Measurements from ENCODE around the gene MALT1. TPM values are rescaled to one million over a fixed set of nuclear protein-coding genes. Genes with fewer than 3 reads are reported as not detected.

Gene MALT1
- total RNA-seq, 2 donors from 2014 or later, result 19.8 to 22.9 TPM

DNA sequence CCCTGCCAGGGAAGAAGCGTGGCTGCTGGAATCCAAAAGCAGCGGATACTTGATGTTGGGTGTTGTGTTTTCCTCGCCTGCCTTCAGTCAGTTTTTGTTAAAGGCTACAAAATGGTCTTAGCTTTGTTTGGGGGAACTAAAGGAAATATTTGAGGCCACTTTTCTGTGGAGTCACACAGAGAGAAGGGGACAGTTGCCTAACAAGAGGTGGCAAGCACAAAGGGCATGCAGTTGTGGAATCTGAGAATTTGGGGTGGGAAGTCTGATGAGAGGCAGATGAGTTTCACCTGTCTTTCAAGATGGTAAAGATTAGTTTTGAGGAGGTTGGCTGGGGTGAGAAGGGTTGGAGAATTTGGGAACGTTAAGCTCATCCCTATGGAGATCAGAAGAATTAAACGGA lies 2.9 kb downstream of the MALT1 start:
- intact Hi-C loops (cut with DNase I, micrococcal nuclease), result no loop called here
- ATAC-seq, result no peak
- DNase-seq, result no peak

DNA sequence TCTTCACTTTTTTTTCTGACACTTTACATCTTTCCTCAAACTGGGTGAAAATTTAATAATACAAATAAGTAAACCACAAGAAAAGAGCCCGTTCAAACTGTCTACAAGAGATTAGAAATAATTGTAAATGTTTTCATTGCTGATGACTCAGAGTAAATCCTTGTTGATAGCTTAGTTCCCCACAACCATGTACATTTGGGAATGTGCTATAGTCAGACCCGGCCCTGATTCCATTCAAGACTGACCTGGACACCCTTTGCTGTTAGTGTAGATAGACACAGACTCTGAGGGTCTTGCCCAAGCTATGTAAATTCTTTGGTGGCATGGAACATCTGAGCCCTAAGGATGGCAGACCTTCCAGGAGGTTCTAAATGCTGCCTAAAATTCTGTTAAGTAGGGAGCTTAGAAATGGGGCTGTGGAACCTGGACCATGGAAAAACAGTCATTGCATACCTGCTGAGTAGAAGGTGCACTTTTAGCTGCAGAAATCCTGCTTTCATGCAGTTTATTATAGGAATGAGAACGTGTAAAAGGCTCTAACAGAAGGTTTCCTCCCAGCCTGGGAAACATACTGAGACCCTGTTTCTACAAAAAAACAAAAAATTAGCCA lies 3.7 kb downstream of the MALT1 start:
- DNase-seq, result no peak
- no peak for ATAC-seq
- intact Hi-C loops (cut with DNase I, micrococcal nuclease), result no loop called here

DNA sequence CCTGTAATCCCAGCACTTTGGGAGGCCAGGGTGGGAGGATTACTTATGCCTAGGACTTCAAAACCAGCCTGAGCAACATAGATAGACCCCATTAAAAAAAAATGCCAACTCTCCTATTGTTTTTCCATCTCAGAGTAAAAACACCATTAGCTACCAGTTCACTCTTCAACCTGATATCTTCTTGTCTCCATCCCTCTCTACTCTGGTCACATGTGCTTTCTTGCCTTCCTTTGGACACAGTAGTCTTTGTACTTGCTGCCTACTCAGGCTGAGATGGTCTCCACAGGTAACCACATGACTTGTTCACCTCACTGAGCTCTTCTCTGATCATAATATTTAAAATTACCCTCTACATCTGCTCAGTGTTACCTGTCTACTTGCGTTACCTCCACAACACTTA lies 5.0 kb downstream of the MALT1 start:
- intact Hi-C loops (cut with DNase I, micrococcal nuclease), result no loop called here

DNA sequence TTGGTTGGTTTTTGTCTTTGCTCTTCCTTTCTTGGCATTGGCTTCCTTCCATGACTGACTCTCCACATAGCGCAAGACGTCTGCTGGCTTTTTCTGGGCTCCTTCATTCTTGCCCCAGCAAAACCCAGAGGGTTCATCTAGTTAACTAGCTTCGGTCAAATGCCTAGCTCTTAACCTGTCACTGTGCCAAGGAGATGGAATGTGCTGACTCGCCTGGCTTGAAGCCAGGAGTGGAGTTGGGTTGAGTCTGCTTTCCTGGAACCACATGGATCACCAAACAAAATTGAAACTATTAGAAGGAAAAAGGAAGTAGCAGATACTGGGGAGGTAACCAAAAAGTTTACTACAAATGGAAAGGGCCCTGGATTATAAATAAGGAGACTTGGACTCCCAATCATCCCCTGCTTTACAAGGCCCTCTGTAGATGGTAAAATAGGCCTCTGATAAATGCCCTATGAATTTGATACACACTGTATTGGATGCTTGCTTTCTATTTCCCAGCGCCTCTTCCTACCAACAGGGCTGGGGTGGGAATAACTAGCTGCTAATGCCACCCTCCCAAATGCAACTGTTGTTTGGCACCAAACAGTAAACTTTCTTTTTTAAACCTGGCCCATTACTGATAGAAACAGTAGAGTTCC lies 11.3 kb downstream of the MALT1 start:
- ATAC-seq (peak; percentile 66), DNase-seq (peak; percentile 48 to 52)
- intact Hi-C loops (cut with DNase I, micrococcal nuclease), result no loop called here

More for the DNA sequence above, 5.0 kb downstream of the MALT1 start:
- ATAC-seq (no peak), DNase-seq (no peak)

DNA sequence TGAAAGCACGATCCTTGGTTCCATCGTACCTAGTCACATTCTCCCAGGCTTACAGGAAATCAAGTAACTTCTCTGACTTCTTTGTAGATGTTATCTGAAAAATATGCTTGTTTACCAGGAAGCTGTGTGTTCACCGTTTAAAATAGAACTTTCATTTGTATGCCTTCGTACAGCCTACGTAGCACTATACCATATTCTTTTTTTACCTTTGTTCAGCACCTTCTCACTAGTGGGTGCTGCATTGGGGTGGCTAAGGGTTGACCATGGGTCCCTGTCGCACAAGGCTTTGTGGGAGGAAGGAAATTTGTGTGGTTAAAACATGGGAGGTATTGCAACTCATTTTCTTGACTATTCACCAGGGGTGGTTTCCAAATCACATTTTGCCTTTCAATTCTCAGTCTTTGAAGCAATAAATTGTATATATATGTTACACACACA lies 16.6 kb downstream of the MALT1 start:
- DNase-seq, result no peak
- no peak for ATAC-seq

DNA sequence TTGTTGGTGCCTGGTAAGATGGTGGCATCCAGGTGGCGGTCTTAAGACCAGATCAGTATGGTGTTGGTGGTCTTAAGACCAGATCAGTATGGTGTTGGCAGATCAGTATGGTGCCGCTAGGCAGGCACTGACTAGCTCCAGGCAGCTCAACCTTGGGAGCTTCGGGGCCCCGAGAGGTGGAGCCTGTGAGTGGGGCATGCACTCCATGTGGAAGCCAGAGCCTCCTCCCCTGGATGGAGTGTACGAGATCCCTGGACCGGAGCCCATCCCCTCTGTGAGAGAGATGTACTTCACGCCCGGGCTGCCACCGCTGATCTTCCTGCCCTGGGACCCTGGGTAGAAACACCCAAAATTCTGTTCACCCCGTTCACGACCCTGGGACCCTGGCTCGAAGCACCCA lies 19.0 kb downstream of the MALT1 start:
- ATAC-seq (no peak), DNase-seq (no peak)
- intact Hi-C loops (cut with DNase I, micrococcal nuclease), result no loop called here

More for the DNA sequence above, 16.6 kb downstream of the MALT1 start:
- intact Hi-C loops (cut with DNase I, micrococcal nuclease), result no loop called here

DNA sequence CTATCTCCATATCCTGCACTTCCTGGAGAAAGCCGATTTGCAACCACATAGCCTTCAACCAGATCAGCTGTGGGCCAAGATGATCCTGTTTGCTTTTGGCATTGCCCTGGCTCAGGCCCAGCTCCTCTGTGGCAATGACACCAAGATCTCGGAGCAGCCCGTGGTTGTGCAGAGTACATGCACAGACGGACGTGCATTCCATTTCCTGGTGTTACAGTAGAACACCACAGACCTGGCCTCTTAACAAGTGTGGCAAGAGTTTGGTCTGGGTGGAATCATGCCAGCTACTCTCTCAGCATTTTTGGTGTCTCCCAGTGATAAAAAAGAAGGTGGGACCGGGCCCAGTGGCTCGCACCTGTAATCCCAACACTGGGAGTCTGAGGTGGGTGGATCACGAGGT lies 20.0 kb downstream of the MALT1 start:
- ATAC-seq, result no peak

DNA sequence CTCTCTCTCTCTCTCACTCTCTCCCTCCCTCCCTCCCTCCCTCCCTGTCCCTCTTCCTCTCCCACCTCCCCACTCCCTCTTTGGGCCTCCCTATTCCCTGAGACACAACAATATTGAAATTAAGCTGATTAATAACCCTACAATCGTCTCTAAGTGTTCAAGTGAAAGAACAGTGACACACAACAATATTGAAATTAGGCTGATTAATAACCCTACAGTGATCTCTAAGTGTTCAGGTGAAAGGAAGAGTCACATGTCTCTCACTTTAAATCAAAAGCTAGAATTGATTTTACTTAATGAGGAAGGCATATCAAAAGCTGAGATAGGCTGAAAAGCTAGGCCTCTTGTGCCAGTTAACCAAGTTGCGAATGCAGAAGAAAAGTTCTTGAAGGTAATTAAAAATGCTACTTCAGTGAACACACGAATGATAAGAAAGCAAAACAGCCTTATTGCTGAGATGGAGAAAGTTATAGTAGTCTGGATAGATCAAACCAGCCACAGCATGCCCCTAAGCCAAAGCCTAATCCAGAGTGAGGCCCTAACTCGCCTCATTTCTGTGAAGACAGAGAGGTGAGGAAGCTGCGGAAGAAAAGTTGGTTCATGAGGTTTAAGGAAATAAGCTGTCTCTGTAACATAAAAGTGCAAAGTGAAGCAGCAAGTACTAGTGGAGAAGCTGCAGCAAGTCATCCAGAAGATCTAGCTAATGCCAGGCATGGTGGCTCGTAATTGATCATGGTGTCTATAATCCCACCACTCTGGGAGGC lies 21.3 kb downstream of the MALT1 start:
- no peak for ATAC-seq
- intact Hi-C loops (cut with DNase I, micrococcal nuclease), result no loop called here
- DNase-seq, result no peak

More for the DNA sequence above, 20.0 kb downstream of the MALT1 start:
- intact Hi-C loops (cut with DNase I, micrococcal nuclease), result no loop called here
- no peak for DNase-seq

DNA sequence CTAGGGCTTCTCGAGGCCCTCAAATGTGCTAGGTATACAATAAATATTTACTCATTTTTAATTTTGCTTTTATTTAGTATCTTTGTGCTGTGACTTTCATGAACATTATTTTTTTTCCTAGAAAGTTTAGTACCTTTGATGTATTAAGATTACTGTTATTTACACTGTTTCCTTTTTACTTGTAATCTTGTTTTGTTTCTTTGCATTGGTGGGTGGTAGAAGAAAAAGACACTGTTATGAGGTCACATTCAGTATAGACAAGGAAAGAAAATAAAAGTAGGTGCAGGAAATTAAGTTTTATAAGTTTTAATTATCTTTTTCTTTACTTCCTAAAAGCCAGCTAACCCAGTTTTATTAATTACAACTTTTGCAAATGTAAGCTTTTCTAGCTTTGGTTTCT lies 23.0 kb downstream of the MALT1 start:
- intact Hi-C loops (cut with DNase I, micrococcal nuclease), result no loop called here
- no peak for ATAC-seq
- no peak for DNase-seq

DNA sequence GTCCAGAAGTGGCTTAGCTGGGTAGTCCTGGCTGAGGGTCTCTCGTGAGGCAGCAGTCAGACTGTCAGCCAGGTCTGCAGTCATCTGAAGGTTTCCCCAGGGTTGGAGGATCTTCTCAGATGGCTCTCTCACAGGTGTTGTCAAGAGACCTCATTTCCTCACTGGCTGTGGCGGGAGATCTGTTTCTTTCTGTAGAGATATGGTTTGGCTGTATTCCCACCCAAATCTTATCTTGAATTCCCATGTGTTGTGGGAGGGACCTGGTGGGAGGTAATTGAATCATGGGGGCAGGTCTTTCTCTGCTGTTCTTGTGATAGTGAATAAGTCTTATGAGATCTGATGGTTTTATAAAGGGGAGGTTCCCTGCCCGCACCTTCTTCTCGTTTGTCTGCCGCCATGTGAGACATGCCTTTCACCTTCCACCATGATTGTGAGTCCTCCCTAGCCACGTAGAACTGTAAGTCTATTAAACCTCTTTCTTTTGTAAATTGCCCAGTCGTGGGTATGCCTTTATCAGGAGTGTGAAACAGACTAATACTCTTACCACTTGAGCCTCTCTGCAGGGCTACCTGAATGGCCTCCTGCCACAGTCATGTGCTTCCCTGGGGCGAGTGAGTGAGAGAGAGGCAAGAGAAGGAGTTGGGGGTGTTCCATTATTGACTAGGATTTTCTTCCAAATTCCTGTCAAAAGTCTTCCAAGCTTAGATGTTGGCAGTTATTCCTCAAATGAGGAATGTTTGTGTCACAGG lies 23.6 kb downstream of the MALT1 start:
- intact Hi-C loops (cut with DNase I, micrococcal nuclease), result no loop called here
- DNase-seq (no peak), ATAC-seq (no peak)

DNA sequence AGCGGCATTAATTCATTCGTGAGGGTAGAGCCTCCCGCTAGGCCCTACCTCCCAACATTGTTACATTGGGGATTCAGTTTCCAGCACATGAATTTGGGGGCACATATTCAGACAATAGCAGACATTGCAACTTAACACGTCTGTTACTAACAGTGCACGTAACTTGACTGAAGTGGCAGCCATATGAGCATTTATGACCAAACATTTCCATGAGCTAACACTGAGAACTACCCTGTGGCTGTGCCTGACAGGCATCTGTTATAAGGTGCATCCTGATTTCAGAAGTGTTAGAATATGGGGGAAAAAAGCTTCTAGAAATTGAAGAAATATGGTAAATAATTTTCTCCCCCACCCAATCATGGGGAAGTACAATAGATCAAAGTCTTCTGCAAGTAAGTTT lies 24.5 kb downstream of the MALT1 start:
- intact Hi-C loops (cut with DNase I, micrococcal nuclease), result no loop called here
- DNase-seq (no peak), ATAC-seq (no peak)

DNA sequence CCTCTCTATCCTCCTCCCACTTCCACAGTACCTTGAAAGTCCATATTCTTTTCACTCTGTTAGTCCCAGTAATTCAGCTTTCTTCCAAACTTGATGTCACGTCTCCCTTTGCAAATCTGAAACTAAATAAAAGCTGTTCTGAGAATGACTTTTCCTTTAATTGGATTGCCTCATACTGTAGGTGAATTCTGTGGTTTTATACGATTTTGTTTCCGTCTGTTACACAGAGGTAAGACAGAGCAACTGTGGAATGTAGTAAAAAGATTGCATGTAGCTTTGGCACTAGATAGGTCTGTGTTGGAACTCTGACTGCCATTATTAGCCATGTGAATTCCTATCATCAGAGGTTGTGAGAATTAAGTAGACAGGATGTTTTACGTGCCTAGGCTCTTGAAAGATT lies 25.9 kb downstream of the MALT1 start:
- intact Hi-C loops (cut with DNase I, micrococcal nuclease), result no loop called here
- ATAC-seq (no peak), DNase-seq (no peak)

DNA sequence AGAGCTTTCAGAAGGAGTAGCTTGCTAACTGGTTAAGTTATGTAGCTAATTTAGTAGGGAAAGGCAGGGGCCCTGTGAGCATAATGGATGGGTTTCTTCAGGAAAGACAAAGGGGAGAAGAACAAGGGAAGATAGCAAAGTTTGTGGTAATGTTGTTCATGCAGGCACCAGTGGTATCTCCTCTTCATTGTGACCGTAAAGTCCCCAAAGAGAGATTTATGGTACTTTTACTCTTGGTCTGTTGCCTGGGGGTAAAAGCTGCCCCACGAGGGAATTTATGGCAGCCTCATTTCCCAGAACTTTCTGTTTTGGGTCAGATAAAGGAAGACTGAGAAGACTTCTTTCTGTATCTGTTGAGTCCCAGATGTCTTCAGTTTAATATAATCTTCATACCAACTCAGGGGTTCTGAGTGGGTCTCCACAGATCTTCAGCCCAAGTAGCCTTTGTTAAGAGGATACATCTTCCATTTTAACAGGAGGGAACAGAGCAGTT lies 27.5 kb downstream of the MALT1 start:
- DNase-seq (no peak), ATAC-seq (no peak)
- intact Hi-C loops (cut with DNase I, micrococcal nuclease), result no loop called here

DNA sequence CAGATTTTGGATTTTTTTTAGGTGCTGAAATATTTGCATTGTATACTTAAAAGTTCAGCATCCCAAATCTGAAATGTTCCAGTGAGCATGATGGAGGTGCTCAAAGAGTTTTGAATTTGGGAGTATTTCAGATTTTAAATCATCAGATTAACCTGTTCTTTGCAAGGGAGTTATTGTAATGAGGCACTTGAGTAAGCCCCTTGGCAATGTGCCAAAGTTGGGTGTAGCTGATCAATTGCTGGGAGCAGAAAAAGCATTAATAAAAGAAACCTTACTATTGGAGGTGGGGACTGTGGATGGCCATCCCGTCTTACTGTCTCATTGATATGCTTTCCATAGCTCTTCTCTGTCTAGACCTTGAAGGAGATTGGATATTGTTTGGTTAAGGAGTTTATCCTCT lies 28.3 kb downstream of the MALT1 start:
- intact Hi-C loops (cut with DNase I, micrococcal nuclease), result no loop called here
- DNase-seq (no peak), ATAC-seq (no peak)

DNA sequence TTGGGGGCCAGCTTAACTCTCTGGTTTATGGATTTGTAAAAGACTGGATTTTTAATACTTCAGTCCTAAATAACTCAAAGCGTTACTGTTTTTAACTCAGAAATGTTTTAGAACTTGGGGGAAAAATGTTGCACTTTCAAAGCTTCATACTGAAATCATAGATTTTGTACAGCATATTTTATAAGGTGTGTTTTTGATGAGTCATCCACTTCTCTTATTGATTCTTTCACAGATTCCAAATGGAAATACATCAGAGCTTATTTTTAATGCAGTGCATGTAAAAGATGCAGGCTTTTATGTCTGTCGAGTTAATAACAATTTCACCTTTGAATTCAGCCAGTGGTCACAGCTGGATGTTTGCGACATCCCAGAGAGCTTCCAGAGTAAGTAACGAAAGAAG lies 28.9 kb downstream of the MALT1 start:
- intact Hi-C loops (cut with DNase I, micrococcal nuclease), result no loop called here
- DNase-seq (no peak), ATAC-seq (no peak)

DNA sequence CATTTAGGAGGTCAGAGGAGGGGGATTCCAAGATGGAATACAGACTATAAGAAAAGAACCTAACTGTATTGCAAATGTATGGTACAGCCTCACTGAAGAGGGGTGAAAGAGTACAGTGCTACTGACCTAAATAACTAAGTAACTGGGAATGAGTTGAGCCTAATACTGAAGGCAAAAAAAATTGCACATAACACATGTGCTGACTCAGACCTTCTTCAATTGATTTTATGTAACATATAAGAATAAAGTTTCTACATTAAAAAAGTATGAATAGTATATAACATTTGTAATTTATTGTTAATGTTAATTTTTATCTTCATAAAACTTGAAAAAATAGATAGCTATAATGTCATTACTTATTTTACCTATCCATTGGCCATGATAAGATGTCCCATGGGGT lies 41.7 kb downstream of the MALT1 start:
- DNase-seq (no peak), ATAC-seq (no peak)
- intact Hi-C loops (cut with DNase I, micrococcal nuclease), result no loop called here

DNA sequence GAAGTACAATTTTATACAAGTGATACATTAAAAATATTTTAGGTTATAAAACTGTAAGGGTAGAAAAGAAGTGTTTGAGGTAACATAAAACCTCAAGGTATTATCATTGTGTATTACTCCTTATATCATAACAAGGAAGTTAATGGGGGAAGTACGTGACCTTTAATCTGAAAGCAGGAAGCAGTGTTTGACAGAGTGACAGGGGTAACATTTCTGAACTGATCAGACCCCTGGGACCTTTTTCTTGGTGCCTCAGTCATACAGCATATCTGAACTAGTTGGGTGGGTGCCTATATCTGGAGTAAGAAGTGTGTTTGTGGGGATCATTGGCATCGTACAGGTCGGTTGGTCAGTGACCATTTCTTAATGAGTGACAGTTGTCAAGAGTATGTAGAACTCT lies 43.0 kb downstream of the MALT1 start:
- no peak for ATAC-seq
- DNase-seq, result no peak
- intact Hi-C loops (cut with DNase I, micrococcal nuclease), result no loop called here

DNA sequence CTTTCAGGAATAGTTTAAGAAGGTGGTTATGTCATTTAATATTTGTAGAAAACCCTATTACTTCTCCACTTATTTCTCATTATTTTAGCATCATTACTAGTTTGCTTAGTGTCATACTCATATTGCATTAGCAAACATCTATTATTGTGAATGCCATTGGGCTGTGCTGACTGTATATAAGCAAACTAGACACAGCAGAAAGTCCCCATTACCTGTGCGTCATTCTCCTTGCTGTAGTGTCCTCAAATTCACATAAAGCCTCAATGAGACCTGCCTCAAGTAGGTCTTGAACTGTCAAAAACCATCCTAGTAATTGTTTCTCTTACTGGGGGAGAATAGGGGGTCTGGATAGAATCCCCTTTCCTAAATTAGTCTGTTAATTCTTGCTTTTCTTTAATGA lies 43.6 kb downstream of the MALT1 start:
- DNase-seq (no peak), ATAC-seq (no peak)
- intact Hi-C loops (cut with DNase I, micrococcal nuclease), result no loop called here

DNA sequence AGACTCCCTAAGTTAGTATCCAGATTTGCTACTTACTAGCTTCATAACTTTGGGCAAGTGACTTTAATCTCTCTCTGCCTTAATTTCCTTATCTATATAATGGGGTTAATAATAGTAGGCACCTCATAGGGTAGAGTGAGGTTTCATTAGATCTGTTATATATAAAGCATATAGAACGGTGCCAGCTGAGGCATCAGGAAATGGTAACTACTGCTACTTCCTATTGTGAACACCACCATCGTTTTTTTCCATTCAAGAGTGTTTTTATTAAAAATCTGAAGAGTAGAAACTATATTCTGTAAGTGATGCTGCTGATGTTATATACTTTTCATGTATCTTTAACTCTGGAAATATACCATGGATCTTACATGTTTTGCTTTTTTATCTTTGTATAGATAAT lies 44.3 kb downstream of the MALT1 start:
- DNase-seq (no peak), ATAC-seq (no peak)
- intact Hi-C loops (cut with DNase I, micrococcal nuclease), result no loop called here

All from left colon (tissue), 2 donors.